NCI-H1417 treated with DMSO at 0.1 percent for 48 hours (cell line): Measurements from ENCODE around the gene CELA2A.
"Not testable (repeated sequence)": the region's sequence is repeated elsewhere in the genome, so short reads cannot be mapped to it uniquely, and the experiment has no call there.

Source experiments
- DNase-seq: peaks from one replicate; lab custom pipeline; 2025; lab: John Stamatoyannopoulos, UW

The CELA2A gene

GRCh38 chr1:15501208-15502032 lies 44.9 kb downstream of the CELA2A start:
- DNase-seq: no peak

GRCh38 chr1:15504436-15504835 lies 47.9 kb downstream of the CELA2A start:
- DNase-seq: no peak

GRCh38 chr1:15506831-15507230 lies 50.3 kb downstream of the CELA2A start:
- no peak for DNase-seq

GRCh38 chr1:15507278-15507677 lies 50.7 kb downstream of the CELA2A start:
- DNase-seq: no peak

GRCh38 chr1:15508700-15509487 lies 52.4 kb downstream of the CELA2A start:
- DNase-seq: no peak

- DNase-seq: no peak
Measured at GRCh38 chr1:15509586-15509985, 53.1 kb downstream of the CELA2A start.

- no peak for DNase-seq
Measured at GRCh38 chr1:15510611-15511405, 54.3 kb downstream of the CELA2A start.

- DNase-seq: no peak
Measured at GRCh38 chr1:15513192-15513591, 56.7 kb downstream of the CELA2A start.

GRCh38 chr1:15513919-15514318 lies 57.4 kb downstream of the CELA2A start:
- DNase-seq: no peak

GRCh38 chr1:15514557-15514956 lies 58.0 kb downstream of the CELA2A start:
- DNase-seq: not testable (repeated sequence)

GRCh38 chr1:15515022-15515663 lies 58.6 kb downstream of the CELA2A start:
- DNase-seq: no peak

- DNase-seq: no peak
Measured at GRCh38 chr1:15519625-15520024, 63.1 kb downstream of the CELA2A start.

- not testable (repeated sequence) for DNase-seq
Measured at GRCh38 chr1:15521206-15521906, 64.8 kb downstream of the CELA2A start.
